HG03039 (cell line): ENCODE measurements around the gene LANCL2.
"Not testable (repeated sequence)": the region's sequence is repeated elsewhere in the genome, so short reads cannot be mapped to it uniquely, and the experiment has no call there.

Source experiments
- ATAC-seq: cut with Tn5 transposase; IDR thresholded peaks from one replicate; pipeline ENCODE4 v1.9.1; 2021; ENCODE audit warnings: mild to moderate bottlenecking, moderate library complexity; ENCODE audit not compliant: unreplicated experiment

LANCL2 gene

GRCh38 chr7:55468495-55468894 lies 103.4 kb downstream of the LANCL2 start:
- ATAC-seq = no peak

DNA sequence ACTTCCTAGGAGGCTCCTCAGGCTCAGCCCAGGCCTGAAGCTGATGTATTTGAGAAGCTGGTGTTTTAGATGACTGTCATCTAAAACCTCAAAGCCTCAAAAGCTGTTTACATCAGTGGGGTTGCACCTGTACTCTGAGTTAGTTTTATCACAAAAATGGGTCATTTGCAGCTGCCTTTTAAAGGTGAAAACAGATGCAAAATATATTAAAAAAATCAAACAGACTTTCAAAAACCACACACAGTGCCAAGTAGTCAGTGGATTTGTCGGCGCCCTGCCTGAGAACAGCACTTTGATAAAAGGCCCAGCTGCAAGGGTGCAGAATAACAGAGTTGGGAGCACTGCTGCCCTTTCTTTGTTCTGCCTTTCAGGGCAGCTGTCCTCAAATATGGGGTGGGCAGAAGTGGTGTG lies 104.1 kb downstream of the LANCL2 start:
- ATAC-seq = no peak

DNA sequence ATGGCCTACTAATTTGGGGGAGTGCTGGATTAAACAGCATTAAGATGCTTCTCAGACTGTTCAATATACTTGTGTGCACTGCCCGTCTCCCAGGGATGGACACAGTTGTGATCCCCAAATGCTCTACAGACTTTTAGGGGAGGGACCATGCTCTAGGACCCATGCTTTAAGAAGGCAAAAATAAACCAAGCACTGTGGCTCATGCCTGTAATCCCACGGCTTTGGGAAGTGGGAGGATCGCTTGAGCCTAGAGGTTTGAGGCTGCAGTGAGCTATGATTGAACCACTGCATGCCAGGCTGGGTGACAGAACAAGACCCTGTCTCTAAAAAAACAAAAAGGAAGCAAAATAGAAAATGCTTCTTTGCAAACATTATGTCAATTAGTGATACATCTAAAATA lies 104.6 kb downstream of the LANCL2 start:
- ATAC-seq = no peak

DNA sequence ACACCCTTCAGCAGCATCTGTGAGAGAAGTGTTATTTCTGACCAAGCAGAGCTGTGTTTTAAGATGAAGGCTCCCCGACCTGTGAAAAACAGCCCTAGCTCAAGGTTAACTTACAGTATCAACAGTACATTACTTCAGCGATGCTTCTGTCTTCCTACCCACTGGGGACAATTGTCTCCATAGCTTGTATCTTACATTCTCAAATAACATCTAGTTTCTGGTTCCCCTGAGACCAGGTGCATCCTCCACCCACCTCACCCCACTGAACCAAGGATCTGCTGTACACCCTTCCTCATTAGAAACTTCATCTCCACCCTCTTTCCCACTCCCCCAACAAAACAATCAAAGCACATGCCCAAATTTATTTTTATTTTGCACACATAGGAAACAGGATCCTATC lies 105.1 kb downstream of the LANCL2 start:
- no peak for ATAC-seq

- ATAC-seq = not testable (repeated sequence)
Measured at GRCh38 chr7:55471594-55471993, 106.5 kb downstream of the LANCL2 start.

DNA sequence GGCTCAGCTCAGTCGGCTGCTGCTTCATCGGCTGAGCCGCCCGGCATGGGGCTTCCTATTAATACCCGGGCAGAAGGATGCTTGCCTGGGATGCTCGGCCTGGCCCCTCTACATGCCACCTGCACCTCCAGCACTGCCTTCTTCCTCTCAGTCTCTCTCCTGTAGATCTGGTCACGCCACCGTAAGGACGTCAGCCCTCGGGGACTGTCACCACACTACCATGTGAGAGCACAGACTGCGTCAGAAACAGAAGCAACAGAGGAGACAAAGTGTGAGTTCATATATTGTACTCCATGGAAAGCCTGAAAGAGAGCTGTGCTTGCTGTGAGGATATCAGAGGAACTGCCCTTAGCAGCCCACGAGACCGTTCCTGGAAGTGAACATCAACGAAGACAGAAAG lies 107.3 kb downstream of the LANCL2 start:
- not testable (repeated sequence) for ATAC-seq

- ATAC-seq = no peak
Measured at GRCh38 chr7:55472928-55473725, 108.0 kb downstream of the LANCL2 start.

- ATAC-seq = no peak
Measured at GRCh38 chr7:55473932-55474331, 108.8 kb downstream of the LANCL2 start.

DNA sequence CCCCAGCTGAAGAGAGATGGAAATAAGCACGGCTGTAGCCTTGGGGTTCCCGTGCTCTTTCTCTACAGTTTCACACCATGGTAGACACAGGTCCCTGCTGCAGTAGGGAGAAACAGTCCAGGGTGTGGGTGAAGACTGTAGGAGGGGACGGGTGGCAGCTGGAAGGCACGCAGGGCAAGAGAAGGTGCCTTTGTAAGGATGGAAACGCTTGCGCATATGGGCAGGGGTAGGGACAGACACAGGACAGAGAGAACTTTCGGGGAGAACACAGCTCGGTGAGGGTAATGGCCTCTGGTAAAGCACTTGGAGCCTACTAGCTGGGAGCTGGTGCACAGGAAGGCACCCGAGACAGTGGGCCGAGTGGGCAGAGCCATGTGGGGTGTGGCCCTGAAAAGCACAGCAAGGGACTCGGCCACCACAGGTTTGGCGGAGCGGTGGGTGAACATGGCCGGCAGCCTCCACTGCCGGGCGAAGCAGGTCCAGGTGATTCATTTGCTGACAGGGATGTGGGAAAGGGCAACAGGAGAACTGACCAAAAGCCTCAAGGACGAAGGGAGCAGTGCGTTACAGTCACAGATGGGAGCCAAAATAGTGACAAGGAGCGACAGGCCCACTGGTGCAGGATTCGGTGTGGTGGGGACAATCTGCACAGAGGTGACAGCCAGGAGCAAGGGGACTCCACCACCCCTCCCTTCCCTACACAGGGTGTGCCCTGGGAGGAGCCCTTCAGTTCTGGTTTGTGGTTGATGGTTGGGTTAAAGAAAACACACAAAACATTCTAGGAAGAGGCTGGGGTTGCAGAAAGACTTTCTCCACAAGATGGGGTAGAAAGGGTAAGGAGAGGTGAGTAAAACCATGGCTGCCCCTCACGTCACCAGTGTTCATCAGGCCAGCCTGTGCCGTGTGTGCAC lies 110.1 kb downstream of the LANCL2 start:
- no peak for ATAC-seq

DNA sequence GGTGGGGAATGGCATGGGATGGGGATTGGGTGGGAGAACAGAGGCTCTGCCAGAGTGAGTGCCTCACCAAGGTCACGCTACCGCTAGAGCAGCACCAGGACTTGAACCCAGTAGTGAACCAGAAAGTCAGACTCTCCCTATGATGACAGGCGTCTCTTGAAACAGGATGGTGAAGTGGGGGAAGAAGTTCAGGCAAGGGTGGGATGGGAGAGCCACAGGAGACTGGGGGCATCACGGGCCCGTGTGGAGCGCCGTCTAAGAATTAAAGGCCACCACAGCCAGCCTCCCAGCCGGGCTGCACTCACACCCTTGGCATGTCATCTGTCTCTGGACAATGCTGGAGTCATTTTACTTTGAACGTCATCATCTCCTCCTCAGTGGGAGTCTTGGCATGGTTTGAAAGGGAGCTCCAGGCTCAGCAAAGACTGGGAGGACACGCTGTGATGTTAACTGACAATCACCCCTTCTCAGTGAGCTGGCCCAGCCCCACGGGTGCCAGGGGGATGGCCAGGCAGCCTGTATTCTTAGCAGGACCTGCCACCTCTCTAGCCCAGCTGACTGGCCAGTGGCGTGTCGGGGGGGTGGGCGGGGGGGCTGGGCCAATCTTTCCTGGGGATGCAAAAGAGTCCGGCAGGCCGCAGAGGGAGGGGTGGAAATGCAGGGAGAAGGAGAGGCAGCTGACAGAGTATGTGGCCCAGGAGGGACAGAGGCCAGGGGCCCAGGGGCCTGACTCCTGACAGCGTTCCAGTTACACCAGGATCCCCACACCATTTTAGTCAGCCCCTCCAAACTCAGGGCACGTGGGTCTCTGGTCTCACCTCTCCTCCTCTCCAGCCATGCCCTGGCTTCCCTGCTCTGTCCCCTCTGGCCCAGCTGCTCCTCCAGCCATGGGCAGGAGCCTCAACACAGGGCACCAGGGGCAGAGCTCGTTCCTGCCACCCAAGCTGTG lies 111.0 kb downstream of the LANCL2 start:
- ATAC-seq = no peak

DNA sequence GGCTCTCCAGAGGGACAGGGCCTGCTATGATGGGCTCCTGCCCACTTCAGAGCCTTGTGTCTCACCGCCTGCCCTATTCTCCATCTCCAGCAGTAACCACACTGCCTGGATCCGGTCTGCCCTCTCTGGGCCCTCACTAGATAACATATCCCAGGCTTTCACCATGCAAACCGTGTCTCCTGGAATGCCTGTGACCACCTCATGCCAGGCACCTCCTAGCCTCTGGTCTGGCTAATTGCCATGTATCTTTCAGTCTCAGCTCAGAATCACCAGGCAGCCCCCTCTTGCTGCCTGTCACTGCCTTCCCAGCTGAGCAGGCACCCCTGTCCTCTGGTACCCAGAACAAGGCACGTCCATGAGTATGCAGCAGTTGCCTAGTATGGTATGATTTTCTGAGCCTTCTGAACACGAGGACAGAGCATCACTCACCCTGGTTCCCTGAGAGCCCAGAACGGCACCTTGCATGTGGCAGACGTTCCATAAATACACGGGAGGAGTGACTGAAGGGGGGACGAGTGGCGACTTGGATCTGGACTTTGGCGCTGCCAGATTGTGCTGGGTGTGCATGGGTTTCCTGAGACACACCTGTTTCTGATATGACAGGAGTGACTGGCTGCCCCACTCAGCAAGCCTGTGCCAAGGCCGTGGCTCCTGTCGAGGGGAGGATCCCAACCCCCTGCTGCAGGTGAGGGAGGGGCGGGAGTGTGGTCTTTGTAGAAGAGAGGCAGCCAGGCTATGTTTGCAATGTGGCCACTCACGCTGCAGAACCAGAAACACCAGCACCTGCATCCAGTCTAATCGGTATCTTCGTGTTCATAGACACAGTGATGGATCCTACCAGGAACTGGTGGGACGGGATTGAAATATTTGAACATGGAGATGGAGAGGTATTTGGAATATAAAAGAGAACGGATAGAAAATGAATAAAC lies 112.0 kb downstream of the LANCL2 start:
- ATAC-seq = no peak

DNA sequence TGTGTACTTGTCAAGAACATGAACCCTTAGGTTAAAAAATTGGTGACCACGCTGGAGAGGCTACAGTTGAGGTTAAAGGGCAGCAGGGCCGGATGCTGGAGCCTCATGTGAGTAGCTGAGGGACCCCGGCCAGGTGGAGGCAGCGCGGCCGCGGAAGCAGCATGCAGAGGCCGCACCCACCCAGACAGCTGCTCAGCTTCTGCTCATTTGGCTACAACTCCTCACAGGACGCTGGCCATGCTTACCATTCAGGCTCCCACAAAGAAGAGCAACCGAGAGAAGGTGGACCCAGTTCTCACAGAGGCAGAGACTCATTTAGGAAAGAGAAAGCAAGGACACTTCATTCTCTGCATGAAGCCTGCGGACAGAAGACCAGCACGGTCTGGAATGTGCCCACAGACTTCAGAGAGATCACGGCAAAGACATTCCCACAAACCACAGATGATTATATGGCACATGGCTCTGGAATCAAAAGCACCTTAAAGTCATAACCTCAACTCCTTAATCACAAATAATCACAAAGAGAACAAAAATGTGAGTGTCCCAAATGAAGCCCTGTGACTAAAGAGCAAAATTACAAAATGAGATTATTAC lies 112.7 kb downstream of the LANCL2 start:
- no peak for ATAC-seq

DNA sequence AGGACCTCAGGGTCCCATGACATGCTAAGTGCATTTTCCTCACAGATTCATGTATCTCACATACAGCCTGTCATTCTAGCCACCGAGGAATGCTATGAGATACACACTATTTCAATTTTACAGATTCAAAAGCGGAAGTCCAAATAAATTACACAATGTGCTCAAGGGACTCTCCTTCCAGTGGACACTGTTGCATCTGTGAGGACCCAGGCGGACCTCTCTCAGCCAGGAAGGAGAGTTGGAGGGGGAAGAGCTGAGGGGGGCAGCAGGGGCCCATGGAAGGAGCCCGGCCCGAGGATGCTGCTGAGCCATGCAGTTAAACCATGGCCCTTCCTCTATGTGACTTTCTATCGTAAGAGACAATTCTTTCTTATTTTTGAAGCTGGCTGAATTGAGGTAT lies 113.6 kb downstream of the LANCL2 start:
- ATAC-seq = no peak

DNA sequence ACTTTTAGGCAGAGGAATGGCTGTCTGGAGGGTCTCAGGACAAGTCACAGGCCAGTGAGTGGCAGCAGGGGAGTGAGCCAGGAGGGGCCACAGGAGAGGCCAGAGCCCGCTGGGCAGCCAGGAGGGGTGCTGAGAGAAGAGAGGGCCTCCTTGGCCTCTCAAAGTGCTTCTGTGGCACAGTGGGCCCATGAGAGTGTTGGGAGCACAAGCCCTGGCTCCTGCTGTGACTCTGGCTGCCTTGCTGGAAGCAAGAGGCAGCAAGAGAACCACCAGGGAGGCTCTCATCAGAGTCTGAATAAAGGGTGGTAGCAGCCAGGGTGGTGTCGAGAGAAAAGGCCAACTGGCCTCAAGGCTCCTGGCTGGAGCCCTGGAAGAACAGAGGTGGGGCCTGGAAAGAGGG lies 116.0 kb downstream of the LANCL2 start:
- no peak for ATAC-seq

DNA sequence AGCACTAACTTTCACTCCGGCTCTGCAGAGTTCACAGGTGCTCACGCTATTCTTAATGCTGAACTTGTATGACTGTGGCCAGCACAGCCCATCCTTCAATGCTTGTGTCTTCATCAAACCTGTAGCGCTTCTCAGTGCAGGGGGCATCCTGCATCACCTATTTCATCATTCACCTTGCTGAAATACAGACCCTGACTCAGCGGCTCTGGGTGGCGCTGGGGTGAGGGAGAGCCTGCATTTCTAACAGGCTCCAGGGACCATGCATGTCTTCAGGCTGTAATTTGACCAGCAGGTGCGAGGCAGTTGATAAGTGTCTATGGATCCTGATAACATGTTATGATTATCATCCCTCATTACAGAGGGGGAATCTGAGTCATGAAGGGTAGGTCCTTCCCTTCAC lies 117.9 kb downstream of the LANCL2 start:
- no peak for ATAC-seq
